Muscle of arm (tissue), 12 donors: ENCODE data around the gene ZBTB16. TPM values are rescaled to one million over a fixed set of nuclear protein-coding genes. Genes with fewer than 3 reads are reported as not detected.

ENCODE experiments used
- DNase-seq: peaks from one replicate; pipeline ENCODE4 v3.0.0-alpha.2; 2013
- polyA plus RNA-seq, 12 donors: library from polyadenylated mRNA; unstranded; fragments of 120-200 nt; gene quantifications; one replicate each; pipeline ENCODE4 v1.2.1, GENCODE V29; 2013; ENCODE audit not compliant: insufficient read length in 12 of 12

The ZBTB16 gene
- polyA plus RNA-seq, 12 donors: 2.6 to 12.5 (median 6.8) TPM; not detected in 1

DNA sequence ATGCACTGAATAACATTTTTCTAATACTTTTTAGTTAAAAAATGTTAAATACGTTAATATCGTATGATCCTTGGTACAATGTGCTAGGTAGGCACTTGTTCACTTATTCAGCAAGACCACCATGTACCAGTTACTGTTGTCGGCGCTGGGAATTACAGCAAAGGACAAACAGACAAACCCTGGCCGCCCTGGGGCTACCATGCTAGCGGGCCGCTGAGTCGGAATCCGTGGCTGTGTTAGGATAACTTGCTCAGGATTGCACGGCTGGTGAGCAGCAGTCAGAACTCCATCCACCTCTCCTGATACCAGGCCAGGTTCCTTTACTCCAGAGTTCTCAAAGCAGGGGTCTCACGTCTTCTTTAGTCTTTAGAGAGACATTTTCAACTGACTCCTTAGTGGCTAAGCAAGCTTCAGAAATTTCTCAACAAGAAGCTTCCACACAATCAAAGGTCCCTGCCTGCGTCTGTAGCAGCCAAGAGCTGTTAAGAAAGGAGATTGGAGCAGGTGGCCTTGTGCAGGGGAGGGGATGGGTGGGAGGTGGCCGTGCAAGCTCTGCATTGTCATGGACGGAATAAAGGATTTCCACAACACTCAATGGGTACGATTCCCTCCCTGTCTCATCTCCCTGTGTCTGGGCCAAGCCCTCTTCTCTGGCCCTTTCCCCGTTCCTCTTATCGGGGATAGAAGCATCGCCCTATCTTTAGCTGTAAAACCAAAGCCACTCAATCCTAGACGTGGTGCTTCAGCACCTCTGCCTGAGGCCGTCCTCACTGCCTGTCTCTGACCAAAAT is 196.9 kb downstream of the ZBTB16 start:
- DNase-seq: no peak

DNA sequence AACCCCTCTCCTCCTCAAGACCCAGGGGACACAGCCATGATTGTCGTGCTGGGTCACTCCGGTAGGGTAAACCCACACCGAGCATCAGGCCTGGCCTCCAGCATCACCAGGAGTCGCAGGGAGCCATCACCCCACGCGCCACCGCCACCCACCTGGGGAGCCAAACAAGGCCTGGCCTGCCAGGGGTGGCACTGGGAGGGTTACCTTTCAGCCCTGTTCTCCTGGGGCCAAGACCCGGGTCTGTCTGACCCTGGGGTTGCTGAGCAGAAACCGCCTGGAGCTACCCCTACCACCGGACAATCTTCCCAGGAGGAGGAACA is 197.4 kb downstream of the ZBTB16 start:
- no peak for DNase-seq

DNA sequence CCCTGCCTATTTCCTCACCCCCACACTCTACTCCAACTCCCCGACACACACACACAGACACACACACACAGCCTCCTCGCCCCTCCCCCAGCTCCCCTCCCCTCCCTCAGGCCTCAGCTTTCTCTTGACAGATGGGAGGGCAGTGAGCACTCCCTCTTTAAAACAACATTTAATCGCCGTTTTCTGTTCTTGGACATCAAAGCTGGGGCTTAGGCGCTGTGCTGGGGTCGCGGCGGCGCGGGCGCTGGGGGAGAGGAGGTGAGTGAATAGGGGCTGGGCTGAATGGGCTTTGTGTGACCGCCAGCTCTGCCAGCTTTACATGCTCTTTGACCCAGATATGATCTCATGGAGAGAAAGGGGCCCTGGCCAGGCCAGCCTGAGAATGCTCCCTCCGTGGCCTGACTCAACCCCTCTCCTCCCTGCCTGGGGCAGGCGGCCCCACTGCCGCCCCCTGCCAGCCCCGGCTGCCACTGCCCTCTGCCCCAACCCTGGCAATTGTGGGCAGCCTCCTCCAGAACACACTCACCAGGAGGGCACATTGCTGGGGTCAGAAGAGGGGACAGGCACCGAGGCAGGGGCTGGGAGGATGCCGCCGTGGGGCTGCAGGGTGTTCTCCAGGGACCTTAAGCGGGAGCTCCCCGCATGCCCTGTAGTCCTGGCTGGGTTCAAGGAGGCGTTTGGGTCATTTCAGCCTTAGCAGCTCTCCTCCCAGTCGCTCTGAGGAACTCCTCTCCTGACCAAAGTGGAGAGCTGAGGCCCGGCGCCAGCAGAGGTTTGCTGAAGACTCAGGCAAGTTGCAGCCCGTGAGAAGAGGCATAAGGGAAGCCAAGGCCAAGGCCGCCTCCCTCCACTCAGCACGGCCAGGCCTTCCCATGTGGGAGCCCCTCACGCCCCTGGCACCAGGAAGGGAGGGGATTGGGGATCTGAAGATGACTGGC is 198.4 kb downstream of the ZBTB16 start:
- DNase-seq: no peak

DNA sequence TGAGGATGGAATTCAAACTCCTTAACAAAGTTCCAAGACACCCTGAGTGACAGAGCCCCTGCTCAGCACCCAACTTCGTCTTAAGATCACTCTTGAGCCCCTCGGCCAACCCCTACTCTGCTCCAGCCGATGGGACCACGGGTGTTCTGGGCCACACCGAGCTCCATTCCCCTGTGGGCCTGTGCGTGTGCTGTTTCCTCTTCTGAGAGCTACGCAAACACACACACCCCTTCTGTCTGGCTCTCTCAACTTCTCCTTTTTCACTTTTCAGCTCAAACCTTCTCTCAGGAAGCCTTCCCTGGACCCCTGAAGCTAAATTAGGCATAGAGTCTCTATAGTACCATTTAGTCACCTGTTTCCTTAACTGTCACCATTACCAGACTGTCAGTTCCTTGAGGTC is 199.2 kb downstream of the ZBTB16 start:
- no peak for DNase-seq

DNA sequence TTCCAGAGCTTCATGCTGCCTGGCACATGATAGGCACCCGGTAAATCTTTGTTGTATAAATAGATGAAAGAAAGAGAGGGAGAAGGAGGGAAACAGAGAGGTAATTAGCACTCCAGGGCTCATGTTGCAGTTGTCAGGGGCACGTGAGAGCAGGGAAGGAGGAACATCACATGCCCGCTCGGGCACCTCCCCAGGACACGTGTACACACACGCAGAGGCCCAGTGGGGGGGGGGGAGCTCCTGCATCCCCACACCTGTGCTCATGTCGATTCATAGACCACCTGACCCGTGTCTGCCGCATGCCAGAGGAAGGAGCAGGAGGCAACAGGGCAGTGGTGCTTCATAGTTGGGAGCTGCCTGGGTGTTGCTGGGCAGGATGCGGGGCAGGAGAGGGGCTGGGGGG is 199.6 kb downstream of the ZBTB16 start:
- no peak for DNase-seq

GRCh38 chr11:114259551-114259983 is 200.1 kb downstream of the ZBTB16 start:
- DNase-seq: no peak

DNA sequence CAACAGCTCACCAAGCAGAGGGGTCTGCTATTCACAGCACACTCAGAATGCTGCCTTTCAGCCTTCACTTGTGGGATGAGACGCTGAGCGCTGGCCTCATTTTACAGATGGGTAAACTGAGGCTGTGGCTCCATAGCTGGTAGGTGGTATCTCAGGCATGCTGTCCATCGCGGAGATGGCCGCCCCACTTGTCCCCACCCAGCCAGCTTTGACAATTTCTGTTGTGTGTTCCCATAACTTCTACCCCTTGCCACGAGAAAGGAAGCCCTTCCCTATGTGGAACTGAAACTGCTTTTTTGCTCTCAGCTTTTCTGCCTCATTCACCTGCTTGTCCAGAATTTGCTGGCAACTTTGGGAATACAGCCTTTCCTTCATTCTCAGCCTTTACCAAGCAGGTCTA is 200.6 kb downstream of the ZBTB16 start:
- DNase-seq: no peak

- DNase-seq: no peak
Measured at GRCh38 chr11:114260483-114260882, 201.0 kb downstream of the ZBTB16 start.

- DNase-seq: no peak
Measured at GRCh38 chr11:114261791-114262190, 202.3 kb downstream of the ZBTB16 start.

DNA sequence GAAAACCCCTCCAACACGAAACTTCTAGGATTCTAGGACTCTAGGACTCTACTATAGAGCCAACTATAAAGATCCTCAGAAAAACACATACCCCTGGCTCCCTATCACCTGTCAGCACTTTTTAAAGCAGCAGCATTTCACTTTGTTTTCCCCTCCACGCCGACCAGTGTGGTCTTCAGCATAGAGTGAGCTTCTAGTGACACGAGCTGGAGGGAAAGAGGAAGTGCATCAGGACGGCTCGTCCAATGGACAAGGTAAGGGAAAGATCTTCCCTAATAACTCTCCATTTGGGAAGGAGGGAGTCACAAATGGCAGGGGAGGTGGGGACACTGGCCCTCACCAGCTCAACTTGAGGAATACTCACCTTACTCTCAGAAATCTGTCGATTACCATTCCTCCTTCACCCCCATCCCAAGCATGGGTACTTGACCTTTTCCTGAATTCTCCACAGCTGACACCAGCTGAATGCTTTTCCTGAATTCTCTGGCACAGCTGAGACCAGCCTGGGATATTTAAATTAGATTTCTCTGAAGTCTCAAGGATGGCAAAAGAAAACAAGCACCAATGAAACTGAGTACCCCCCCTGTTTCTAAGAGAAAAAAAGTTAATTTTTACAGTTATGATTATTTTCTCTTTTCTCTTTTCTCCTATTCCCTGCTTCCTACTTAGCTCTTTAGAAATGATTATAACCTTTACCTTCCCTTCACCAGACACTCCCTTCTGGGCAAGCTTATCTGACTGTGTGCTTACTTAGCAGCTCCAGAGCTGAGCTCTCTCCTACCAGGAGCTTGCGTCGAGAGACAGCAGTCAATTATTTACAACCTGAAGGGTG is 203.4 kb downstream of the ZBTB16 start:
- peak; percentile 53 for DNase-seq

DNA sequence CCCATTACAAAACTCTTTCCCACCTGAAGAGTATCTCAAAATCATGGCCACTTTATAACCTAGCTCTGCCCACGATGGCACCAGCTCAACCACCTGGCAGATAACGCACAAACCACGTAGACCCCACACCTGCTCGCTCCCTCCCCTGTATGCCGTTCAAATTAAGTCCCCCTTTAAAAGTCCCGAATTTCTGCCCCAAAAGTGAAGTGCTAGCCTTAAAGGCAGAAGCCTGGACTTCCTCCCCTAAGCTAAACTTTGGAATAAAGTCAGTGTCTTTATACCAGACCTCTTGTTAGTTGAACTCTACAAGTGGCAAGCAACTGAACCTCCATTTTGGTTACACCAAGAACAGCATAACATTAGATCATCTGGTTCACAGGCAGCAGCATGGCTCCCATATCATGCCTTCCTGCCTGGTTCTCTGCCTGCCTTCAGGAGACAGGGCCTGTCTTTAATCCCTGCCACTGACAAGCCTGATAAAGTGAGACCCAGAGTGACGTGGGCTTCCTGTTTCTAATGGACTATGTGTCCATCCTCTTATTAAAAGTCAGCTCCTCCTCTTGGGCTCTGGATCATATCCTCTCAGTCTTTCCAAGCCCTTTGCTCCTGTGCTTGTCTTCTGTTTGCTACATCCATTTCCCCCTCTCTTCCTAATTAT is 204.1 kb downstream of the ZBTB16 start:
- no peak for DNase-seq

- no peak for DNase-seq
Measured at GRCh38 chr11:114264381-114264780, 204.9 kb downstream of the ZBTB16 start.

- no peak for DNase-seq
Measured at GRCh38 chr11:114265122-114265878, 205.8 kb downstream of the ZBTB16 start.

- DNase-seq: no peak
Measured at GRCh38 chr11:114269498-114269897, 210.0 kb downstream of the ZBTB16 start.

GRCh38 chr11:114270531-114271270 is 211.2 kb downstream of the ZBTB16 start:
- DNase-seq: no peak

GRCh38 chr11:114271316-114271715 is 211.8 kb downstream of the ZBTB16 start:
- no peak for DNase-seq

GRCh38 chr11:114272311-114272710 is 212.8 kb downstream of the ZBTB16 start:
- no peak for DNase-seq

- no peak for DNase-seq
Measured at GRCh38 chr11:114273071-114273470, 213.6 kb downstream of the ZBTB16 start.

- no peak for DNase-seq
Measured at GRCh38 chr11:114273890-114274635, 214.6 kb downstream of the ZBTB16 start.
